Epithelial cell of esophagus (primary cell): Measurements from ENCODE around the gene DCBLD2.
"Not testable (repeated sequence)": the region's sequence is repeated elsewhere in the genome, so short reads cannot be mapped to it uniquely, and the experiment has no call there.

Experiments
- DNase-seq: peaks from one replicate; pipeline ENCODE4 v3.0.0; 2010; ENCODE audit warnings: low read depth
- H3K4me3 ChIP-seq: 2 replicates; pipeline ENCODE4 v1.5.1; 2011; ENCODE audit warnings: mild to moderate bottlenecking, low read length, control low read depth
- CTCF ChIP-seq: IDR thresholded peaks from 2 replicates; pipeline ENCODE4 v1.5.1; 2011; ENCODE audit warnings: low read depth, mild to moderate bottlenecking, low read length, control low read depth, inconsistent platforms; ENCODE audit not compliant: insufficient read depth; ENCODE audit errors: missing control alignments

DCBLD2 gene

GRCh38 chr3:98885851-98886250 lies 15.6 kb downstream of the DCBLD2 start:
- H3K4me3 ChIP-seq = no peak overlapping the region
- DNase-seq = no peak
- no peak for TF ChIP-seq CTCF

- DNase-seq = no peak
- TF ChIP-seq CTCF = no peak
- no peak overlapping the region for H3K4me3 ChIP-seq
Measured at GRCh38 chr3:98884675-98885371, 16.7 kb downstream of the DCBLD2 start.

- not testable (repeated sequence) for H3K4me3 ChIP-seq, DNase-seq
Measured at GRCh38 chr3:98882614-98883333, 18.7 kb downstream of the DCBLD2 start.

DNA sequence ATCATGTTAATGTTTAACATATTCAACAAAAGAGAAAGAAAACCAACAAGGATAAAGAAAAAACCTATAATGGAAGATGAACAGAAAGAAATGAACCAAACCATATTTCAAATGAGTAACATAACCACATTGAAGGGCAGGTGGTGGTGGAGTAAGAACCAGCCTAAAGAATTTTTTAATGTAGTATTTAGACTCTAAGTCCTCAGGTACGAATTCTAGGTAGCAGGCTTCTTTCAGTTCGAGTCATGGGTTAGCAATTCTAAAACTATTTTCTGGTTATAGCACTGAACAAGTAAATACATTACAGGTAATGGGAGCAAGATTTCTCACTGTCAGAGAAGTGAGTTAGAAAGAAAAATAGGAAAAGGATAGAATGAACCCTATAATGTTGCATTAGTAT lies 24.4 kb downstream of the DCBLD2 start:
- peak; percentile 59 for DNase-seq
- TF ChIP-seq CTCF = no peak
- H3K4me3 ChIP-seq = no peak overlapping the region

GRCh38 chr3:98875535-98875934 lies 26.0 kb downstream of the DCBLD2 start:
- no peak for DNase-seq
- no peak for TF ChIP-seq CTCF
- H3K4me3 ChIP-seq = no peak overlapping the region

GRCh38 chr3:98874602-98875249 lies 26.8 kb downstream of the DCBLD2 start:
- no peak for TF ChIP-seq CTCF
- no peak overlapping the region for H3K4me3 ChIP-seq
- DNase-seq = no peak

DNA sequence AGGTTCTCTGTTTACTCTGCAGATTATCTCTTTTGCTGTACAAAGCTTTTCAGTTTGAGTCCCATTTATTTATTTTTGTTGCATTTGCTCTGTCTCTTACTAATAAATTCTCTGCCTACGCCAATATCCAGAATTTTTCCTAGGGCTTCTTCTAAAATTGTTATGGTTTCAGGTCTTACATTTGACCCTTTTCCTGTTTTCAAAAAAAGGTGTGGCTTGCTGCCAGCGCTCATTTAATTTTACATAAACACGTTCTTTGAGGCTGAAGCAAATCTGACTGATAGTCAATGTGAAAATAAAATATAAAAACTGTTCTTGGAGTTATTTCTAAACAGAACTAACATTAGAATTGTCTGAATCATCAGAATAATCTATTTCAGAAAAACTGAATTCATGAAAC lies 32.1 kb downstream of the DCBLD2 start:
- no peak for DNase-seq
- no peak overlapping the region for H3K4me3 ChIP-seq
- no peak for TF ChIP-seq CTCF

DNA sequence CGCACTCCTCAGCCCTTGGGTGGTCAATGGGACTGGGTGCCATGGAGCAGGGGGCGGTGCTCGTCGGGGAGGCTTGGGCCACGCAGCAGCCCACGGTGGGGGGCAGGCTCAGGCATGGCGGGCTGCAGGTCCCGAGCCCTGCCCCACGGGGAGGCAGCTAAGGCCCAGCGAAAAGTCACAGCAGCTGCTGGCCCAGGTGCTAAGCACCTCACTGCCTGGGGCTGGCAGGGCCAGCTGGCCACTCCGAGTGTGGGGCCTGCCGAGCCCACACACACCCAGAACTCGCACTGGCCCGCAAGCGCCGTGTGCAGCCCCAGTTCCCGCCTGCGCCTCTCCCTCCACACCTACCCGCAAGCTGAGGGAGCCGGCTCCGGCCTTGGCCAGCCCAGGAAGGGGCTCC lies 43.5 kb downstream of the DCBLD2 start:
- not testable (repeated sequence) for H3K4me3 ChIP-seq, DNase-seq

- not testable (repeated sequence) for H3K4me3 ChIP-seq, DNase-seq
Measured at GRCh38 chr3:98857258-98857657, 44.2 kb downstream of the DCBLD2 start.
